IMR-90 (cell line): Measurements from ENCODE around the gene SPATA3. TPM values are rescaled to one million over a fixed set of nuclear protein-coding genes. Genes with fewer than 3 reads are reported as not detected.

Experiments used
- ATAC-seq: fragments of 200-7000 bp; cut with Tn5 transposase; 2 replicates; pipeline ENCODE4 v1.9.1; 2020; ENCODE audit warnings: low read depth, mild to moderate bottlenecking, moderate library complexity
- BruUV-seq: library from RNA; stranded (reverse); fragments of 400-500 nt; replicated peaks from 2 replicates; lab custom pipeline; 2021; lab: Mats Ljungman, UMichigan
- CTCF ChIA-PET: fragments of 300-600 bp; formaldehyde crosslinking; extraction: SDS; loops from one replicate; lab custom pipeline; 2021; ENCODE audit warnings: antibody characterized with exemption; lab: Yijun Ruan, JAX
- POLR2A ChIA-PET: fragments of 300-600 bp; sonication (Branson Sonifier 250); formaldehyde crosslinking; loops from one replicate; lab custom pipeline; 2022; ENCODE audit warnings: antibody characterized with exemption; ENCODE audit not compliant: unreplicated experiment; lab: Charles Lee
- DNase-seq: peaks from one replicate; pipeline ENCODE4 v3.0.0; 2013
- H2AFZ ChIP-seq: replicated peaks from 2 replicates; pipeline ENCODE3; 2013; ENCODE audit warnings: low read length, mild to moderate bottlenecking; ENCODE audit not compliant: poor library complexity
- H2AK5ac ChIP-seq: 2 replicates; pipeline ENCODE4 v1.6.1; 2013; ENCODE audit warnings: low read depth, low read length, inconsistent platforms
- H2AK9ac ChIP-seq: replicated peaks from 2 replicates; pipeline ENCODE3; 2013; ENCODE audit warnings: mild to moderate bottlenecking, low read depth, low read length, moderate library complexity; ENCODE audit not compliant: poor library complexity
- H2BK120ac ChIP-seq: 2 replicates; pipeline ENCODE4 v1.6.1; 2013; ENCODE audit warnings: low read depth, low read length, inconsistent platforms
- H2BK15ac ChIP-seq: 3 replicates; pipeline ENCODE4 v1.6.1; 2013; ENCODE audit warnings: low read depth, low read length, inconsistent platforms
- H2BK20ac ChIP-seq: 2 replicates; pipeline ENCODE4 v1.6.1; 2013; ENCODE audit warnings: low read depth, mild to moderate bottlenecking, inconsistent platforms, low read length, moderate library complexity
- H2BK5ac ChIP-seq: 2 replicates; pipeline ENCODE4 v1.6.1; 2013; ENCODE audit warnings: mild to moderate bottlenecking, low read depth, low read length, inconsistent platforms; ENCODE audit not compliant: poor library complexity, severe bottlenecking
- H3K14ac ChIP-seq: replicated peaks from 2 replicates; pipeline ENCODE4 v1.6.1; 2013; ENCODE audit warnings: low read depth, low read length, inconsistent platforms
- H3K18ac ChIP-seq: 2 replicates; pipeline ENCODE4 v1.6.1; 2013; ENCODE audit warnings: low read depth, low read length, control low read depth
- H3K23ac ChIP-seq: 2 replicates; pipeline ENCODE4 v1.6.1; 2013; ENCODE audit warnings: low read depth, low read length, inconsistent platforms
- H3K27ac ChIP-seq: 2 replicates; pipeline ENCODE4 v1.5.1; 2013; ENCODE audit warnings: mild to moderate bottlenecking, control low read depth, low read length; ENCODE audit not compliant: insufficient read depth
- H3K27me3 ChIP-seq: 2 replicates; pipeline ENCODE4 v1.6.1; 2013; ENCODE audit warnings: low read length; ENCODE audit not compliant: control insufficient read depth, insufficient read depth
- H3K36me3 ChIP-seq: 2 replicates; pipeline ENCODE4 v1.6.1; 2013; ENCODE audit warnings: low read length, mixed read lengths; ENCODE audit not compliant: control insufficient read depth, insufficient read depth
- H3K4ac ChIP-seq: 2 replicates; pipeline ENCODE4 v1.6.1; 2013; ENCODE audit warnings: low read depth, low read length, inconsistent platforms
- H3K4me1 ChIP-seq: 2 replicates; pipeline ENCODE4 v1.6.1; 2013; ENCODE audit warnings: low read length, mixed read lengths; ENCODE audit not compliant: control insufficient read depth, insufficient read depth
- H3K4me2 ChIP-seq: 2 replicates; pipeline ENCODE4 v1.6.1; 2013; ENCODE audit warnings: low read depth, mild to moderate bottlenecking, control low read depth, low read length, moderate library complexity
- H3K4me3 ChIP-seq: 2 replicates; pipeline ENCODE4 v1.5.1; 2013; ENCODE audit warnings: low read depth, mild to moderate bottlenecking, control low read depth, low read length, moderate library complexity; ENCODE audit not compliant: insufficient read depth
- H3K56ac ChIP-seq: 2 replicates; pipeline ENCODE4 v1.6.1; 2013; ENCODE audit warnings: low read length, inconsistent platforms; ENCODE audit not compliant: insufficient read depth; ENCODE audit errors: extremely low read depth
- H3K79me1 ChIP-seq, 2 experiments: 2 replicates each; pipeline ENCODE4 v1.6.1; 2013; ENCODE audit warnings: low read length in 2 of 2, inconsistent platforms in 1 of 2, low read depth in 1 of 2
- H3K9ac ChIP-seq: 2 replicates; pipeline ENCODE4 v1.6.1; 2013; ENCODE audit warnings: low read depth, low read length, control low read depth
- H3K9me1 ChIP-seq: 2 replicates; pipeline ENCODE4 v1.6.1; 2013; ENCODE audit warnings: low read length, inconsistent platforms; ENCODE audit not compliant: insufficient read depth
- H3K9me3 ChIP-seq: 2 replicates; pipeline ENCODE4 v1.6.1; 2013; ENCODE audit warnings: low read length; ENCODE audit not compliant: control insufficient read depth, insufficient read depth
- H4K20me1 ChIP-seq: 2 replicates; pipeline ENCODE4 v1.6.1; 2013; ENCODE audit warnings: low read length, inconsistent platforms; ENCODE audit not compliant: insufficient read depth
- H4K5ac ChIP-seq: 2 replicates; pipeline ENCODE4 v1.6.1; 2013; ENCODE audit warnings: mild to moderate bottlenecking, low read depth, low read length, control low read depth
- H4K8ac ChIP-seq, 2 experiments: 2 replicates each; pipeline ENCODE4 v1.6.1; 2013; ENCODE audit warnings: low read depth in 2 of 2, low read length in 2 of 2, control low read depth in 1 of 2, inconsistent platforms in 1 of 2
- H4K91ac ChIP-seq: 2 replicates; pipeline ENCODE4 v1.6.1; 2013; ENCODE audit warnings: low read depth, low read length, inconsistent platforms; ENCODE audit not compliant: insufficient read depth
- BHLHE40 ChIP-seq: fragments of 150-350 bp; IDR thresholded peaks from 2 replicates; pipeline ENCODE4 v1.6.1; 2016; ENCODE audit warnings: mild to moderate bottlenecking, low read depth, low read length
- CEBPB ChIP-seq: IDR thresholded peaks from 2 replicates; pipeline ENCODE4 v1.6.1; 2012; ENCODE audit warnings: low read depth, low read length, improper control_type of control experiment
- CHD1 ChIP-seq: IDR thresholded peaks from 2 replicates; pipeline ENCODE4 v1.6.1; 2012; ENCODE audit warnings: low read depth, low read length, improper control_type of control experiment
- ELK1 ChIP-seq: fragments of 150-350 bp; IDR thresholded peaks from 2 replicates; pipeline ENCODE4 v1.6.1; 2016; ENCODE audit warnings: low read depth, mild to moderate bottlenecking, low read length, moderate library complexity, borderline replicate concordance
- FOS ChIP-seq: fragments of 150-350 bp; IDR thresholded peaks from 2 replicates; pipeline ENCODE4 v1.6.1; 2016; ENCODE audit warnings: low read depth, low read length
- MAFK ChIP-seq: IDR thresholded peaks from 2 replicates; pipeline ENCODE4 v1.6.1; 2012; ENCODE audit warnings: low read depth, low read length, improper control_type of control experiment
- MAZ ChIP-seq: IDR thresholded peaks from 2 replicates; pipeline ENCODE4 v1.6.1; 2012; ENCODE audit warnings: low read depth, mild to moderate bottlenecking, low read length, improper control_type of control experiment, moderate library complexity, borderline replicate concordance
- MXI1 ChIP-seq: IDR thresholded peaks from 2 replicates; pipeline ENCODE4 v1.6.1; 2012; ENCODE audit warnings: low read depth, mild to moderate bottlenecking, low read length, moderate library complexity, borderline replicate concordance
- NFE2L2 ChIP-seq: fragments of 150-350 bp; IDR thresholded peaks from 2 replicates; pipeline ENCODE4 v1.6.1; 2016; ENCODE audit warnings: low read depth, mild to moderate bottlenecking, low read length
- POLR2A ChIP-seq: IDR thresholded peaks from 2 replicates; pipeline ENCODE4 v1.6.1; 2012; ENCODE audit warnings: mild to moderate bottlenecking, low read depth, low read length
- RAD21 ChIP-seq: IDR thresholded peaks from 2 replicates; pipeline ENCODE4 v1.6.1; 2012; ENCODE audit warnings: low read length, improper control_type of control experiment
- RCOR1 ChIP-seq: IDR thresholded peaks from 2 replicates; pipeline ENCODE4 v1.6.1; 2012; ENCODE audit warnings: mild to moderate bottlenecking, low read length, improper control_type of control experiment; ENCODE audit not compliant: insufficient replicate concordance
- RFX5 ChIP-seq: IDR thresholded peaks from 2 replicates; pipeline ENCODE4 v1.8.0; 2012; ENCODE audit warnings: low read depth, mild to moderate bottlenecking, low read length, moderate library complexity
- SMC3 ChIP-seq: fragments of 150-350 bp; IDR thresholded peaks from 2 replicates; pipeline ENCODE4 v1.6.1; 2016; ENCODE audit warnings: low read depth, mild to moderate bottlenecking, antibody characterized with exemption, low read length, moderate library complexity
- USF2 ChIP-seq: fragments of 150-350 bp; IDR thresholded peaks from 2 replicates; pipeline ENCODE4 v1.6.1; 2017; ENCODE audit warnings: mild to moderate bottlenecking, antibody characterized with exemption, low read length, low read depth
- WGBS, 2 experiments: methylation state at CpG; one replicate each; pipeline versions ENCODE4 v1.1.5 to v1.1.7; 2013; ENCODE audit warnings: missing lambda C conversion rate in 2 of 2; ENCODE audit not compliant: insufficient read length in 1 of 2; ENCODE audit errors: extremely low coverage in 2 of 2; 5-methylcytosine and 5-hydroxymethylcytosine counted together
- dilution Hi-C: fragments of 300-500 bp; cut with HindIII; formaldehyde crosslinking; loops from one replicate; pipeline ENCODE4 v1.14.3; 2018; ENCODE audit warnings: low sequenced_read_pairs; ENCODE audit not compliant: unreplicated experiment
- in situ Hi-C: fragments of 300-500 bp; cut with MboI; formaldehyde crosslinking; loops from 3 replicates; pipeline ENCODE4 v1.14.3; 2019; ENCODE audit warnings: low sequenced_read_pairs, inconsistent platforms, mixed read lengths
- intact Hi-C: fragments of 100-400 bp; cut with micrococcal nuclease; formaldehyde crosslinking; loops from 2 replicates; pipeline ENCODE4 v1.10.0; 2022
- polyA plus RNA-seq, 3 experiments: library from polyadenylated mRNA; depleted of rRNA; stranded (reverse); fragments of >200 nt; gene quantifications; 2 replicates each; pipeline ENCODE4 v1.2.3, GENCODE V29; 2012; ENCODE audit warnings: low replicate concordance in 1 of 3
- total RNA-seq: library from RNA; depleted of rRNA; stranded (reverse); fragments of >200 nt; gene quantifications from 2 replicates; pipeline ENCODE4 v1.2.3, GENCODE V29; 2012
- TF ChIP-seq, protein P1 (sequence below): conservative IDR thresholded peaks from 2 replicates; pipeline ENCODE4 v1.5.1; 2012; ENCODE audit warnings: mild to moderate bottlenecking, low read depth, low read length, improper control_type of control experiment

Gene SPATA3
- total and polyA plus RNA-seq, 2 of the 4 experiments (the other 2 are of a cell fraction), result not detected

- peaks cover 8% of the 10 kb centered on the region; the same call in 1 of the 2 replicates for H3K9me1 ChIP-seq
- dilution Hi-C loops, result no loop called here
- DNase-seq, result no peak
- H2AK9ac ChIP-seq, result no peak overlapping the region
- no peak overlapping the region for H2AFZ ChIP-seq
- H3K4me2 ChIP-seq, result no peak overlapping the region
- H4K91ac ChIP-seq, result no peak overlapping the region
- no peak overlapping the region for H3K56ac ChIP-seq
- in situ Hi-C loops, result no loop called here
- H2AK5ac ChIP-seq, result no peak overlapping the region
- H3K27ac ChIP-seq, result no peak overlapping the region
- H2BK20ac ChIP-seq, result no peak overlapping the region
- no peak overlapping the region for H4K5ac ChIP-seq
- H3K79me1 ChIP-seq, result no peaks in the 10 kb centered on the region
- ChIA-PET POLR2A (no interaction called here), CTCF (no interaction called here)
- no peaks in the 10 kb centered on the region for H3K4me1 ChIP-seq
- no peak overlapping the region for H2BK120ac ChIP-seq
- WGBS, 2 experiments, result 61% methylated on average over 2 of the region's 5 CpGs; no CpG with 5 or more reads in 1 of the 2 experiments
- intact Hi-C loops, result no loop called here
- no peak overlapping the region for H2BK5ac ChIP-seq
- TF ChIP-seq, protein P1, sequence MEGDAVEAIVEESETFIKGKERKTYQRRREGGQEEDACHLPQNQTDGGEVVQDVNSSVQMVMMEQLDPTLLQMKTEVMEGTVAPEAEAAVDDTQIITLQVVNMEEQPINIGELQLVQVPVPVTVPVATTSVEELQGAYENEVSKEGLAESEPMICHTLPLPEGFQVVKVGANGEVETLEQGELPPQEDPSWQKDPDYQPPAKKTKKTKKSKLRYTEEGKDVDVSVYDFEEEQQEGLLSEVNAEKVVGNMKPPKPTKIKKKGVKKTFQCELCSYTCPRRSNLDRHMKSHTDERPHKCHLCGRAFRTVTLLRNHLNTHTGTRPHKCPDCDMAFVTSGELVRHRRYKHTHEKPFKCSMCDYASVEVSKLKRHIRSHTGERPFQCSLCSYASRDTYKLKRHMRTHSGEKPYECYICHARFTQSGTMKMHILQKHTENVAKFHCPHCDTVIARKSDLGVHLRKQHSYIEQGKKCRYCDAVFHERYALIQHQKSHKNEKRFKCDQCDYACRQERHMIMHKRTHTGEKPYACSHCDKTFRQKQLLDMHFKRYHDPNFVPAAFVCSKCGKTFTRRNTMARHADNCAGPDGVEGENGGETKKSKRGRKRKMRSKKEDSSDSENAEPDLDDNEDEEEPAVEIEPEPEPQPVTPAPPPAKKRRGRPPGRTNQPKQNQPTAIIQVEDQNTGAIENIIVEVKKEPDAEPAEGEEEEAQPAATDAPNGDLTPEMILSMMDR, result no peak
- TF ChIP-seq CEBPB (no peak), MAFK (no peak), SMC3 (no peak), RAD21 (no peak), USF2 (no peak), MAZ (no peak), RFX5 (no peak), BHLHE40 (no peak), POLR2A (no peak), FOS (no peak), NFE2L2 (no peak), RCOR1 (no peak), MXI1 (no peak), ELK1 (no peak), CHD1 (no peak)
- no peaks in the 10 kb centered on the region for H4K20me1 ChIP-seq
- no peak overlapping the region for H3K9ac ChIP-seq
- no peak overlapping the region for H3K4me3 ChIP-seq
- ATAC-seq, result no peak
- H2BK15ac ChIP-seq, result no peak overlapping the region
- no TSS peak for BruUV-seq
- H3K36me3 ChIP-seq, result no peaks in the 10 kb centered on the region
- H3K4ac ChIP-seq, result no peak overlapping the region
- H3K14ac ChIP-seq, result no peak overlapping the region
- H3K23ac ChIP-seq, result no peak overlapping the region
- H3K27me3 ChIP-seq, result peaks cover 36% of the 10 kb centered on the region
- no peak overlapping the region for H4K8ac ChIP-seq
- H3K9me3 ChIP-seq, result no peaks in the 10 kb centered on the region
- no peak overlapping the region for H3K18ac ChIP-seq
Observed at GRCh38 chr2:231051116-231051515, 55.2 kb downstream of the SPATA3 start.
